Posterior vena cava (tissue), 2 donors: ENCODE results near the gene FAM237B. TPM values are rescaled to one million over a fixed set of nuclear protein-coding genes. Genes with fewer than 3 reads are reported as not detected.
"Not testable (repeated sequence)": the region's sequence is repeated elsewhere in the genome, so short reads cannot be mapped to it uniquely, and the experiment has no call there.

ENCODE experiments used
- DNase-seq: peaks from one replicate; pipeline ENCODE4 v3.0.0-alpha.2; 2020; ENCODE audit warnings: low spot score
- intact Hi-C, 2 donors: fragments of 100-400 bp; cut with DNase I; formaldehyde crosslinking; loops; one replicate each; pipeline versions ENCODE4 v1.14.1 to v1.14.2; 2022 to 2023
- long read RNA-seq, 2 donors: library from polyadenylated mRNA; unstranded; transcript quantifications; one replicate each; pipeline ENCODE4 v2.0.0, GENCODE V29; 2020 to 2021
- total RNA-seq, 2 donors: library from RNA; stranded (reverse); fragmentation: NEBNext Ultra II Directional; extraction: Animal tissue kit (Norgen Biotek cat#: 25700); gene quantifications; one replicate each; pipeline ENCODE4 v1.2.1, GENCODE V29; 2021
- donor health status: DM: yes; HTN: yes; CAD: no.
- donor health status: DM: yes; HTN: yes; CAD: no.

FAM237B gene
- not detected for total RNA-seq
- long read RNA-seq, donor 1: 0 reads
- long read RNA-seq, donor 2: 0 reads

DNA sequence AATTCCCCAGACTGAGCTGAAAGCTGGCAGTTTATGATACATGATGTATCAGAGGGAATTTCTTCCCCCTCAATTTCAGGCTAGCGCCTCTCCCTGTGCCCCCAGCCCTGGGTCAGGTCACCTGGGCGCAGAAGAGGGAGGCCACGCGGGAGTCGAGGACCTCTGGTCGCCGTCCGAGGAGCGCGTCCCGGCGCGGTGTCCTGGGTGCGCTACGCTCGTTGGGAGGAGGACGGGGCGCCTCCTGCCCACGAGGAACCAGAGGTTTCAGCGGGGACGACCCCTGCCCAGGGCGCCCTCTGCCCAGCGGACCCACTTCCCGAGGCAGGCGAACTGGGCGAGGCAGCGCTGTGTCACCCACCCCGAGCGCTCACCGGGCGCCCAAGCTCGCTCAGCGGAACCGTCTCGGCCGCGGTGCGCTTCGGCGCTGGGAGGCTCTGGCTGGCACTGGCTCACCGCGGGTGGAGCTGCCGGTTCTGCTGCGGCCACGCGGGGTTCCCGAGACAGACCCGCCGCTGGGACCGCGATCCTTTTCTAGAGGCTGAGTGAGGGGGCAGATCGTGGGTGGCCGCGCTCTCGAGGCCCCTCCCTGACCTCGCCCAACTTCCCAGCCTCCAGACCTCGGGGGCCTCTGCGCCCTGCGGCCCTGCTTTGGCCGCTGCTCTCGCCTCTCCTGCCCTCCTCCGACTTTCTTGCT is at the start of gene FAM237B:
Gene FAM237B, minus strand, starts transcription at position 504 of the 694 bp plus-strand sequence. CDS start 1,556 bp downstream, outside the sequence.
- intact Hi-C loops: no loop called here
- no peak for DNase-seq

DNA sequence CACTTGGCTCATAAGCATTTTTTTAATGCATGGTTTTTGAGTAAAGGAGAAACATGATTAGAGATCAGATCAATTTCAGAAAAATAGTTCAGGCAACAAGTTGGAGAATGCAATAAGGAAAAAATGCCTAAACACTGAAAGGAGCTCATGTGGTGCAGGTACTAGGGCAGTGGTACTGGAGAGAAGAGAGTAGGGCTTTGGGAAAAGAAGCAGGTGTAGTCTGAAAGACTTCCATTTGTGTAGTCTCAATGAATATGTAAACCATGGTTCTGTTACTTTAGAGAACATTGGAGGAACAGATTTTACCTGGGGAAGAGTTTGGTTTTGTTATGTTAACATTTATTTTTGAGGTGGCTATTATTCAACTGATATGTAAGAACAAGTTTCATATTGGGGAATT is 30.9 kb upstream of the FAM237B start:
- intact Hi-C loops: no loop called here
- no peak for DNase-seq

DNA sequence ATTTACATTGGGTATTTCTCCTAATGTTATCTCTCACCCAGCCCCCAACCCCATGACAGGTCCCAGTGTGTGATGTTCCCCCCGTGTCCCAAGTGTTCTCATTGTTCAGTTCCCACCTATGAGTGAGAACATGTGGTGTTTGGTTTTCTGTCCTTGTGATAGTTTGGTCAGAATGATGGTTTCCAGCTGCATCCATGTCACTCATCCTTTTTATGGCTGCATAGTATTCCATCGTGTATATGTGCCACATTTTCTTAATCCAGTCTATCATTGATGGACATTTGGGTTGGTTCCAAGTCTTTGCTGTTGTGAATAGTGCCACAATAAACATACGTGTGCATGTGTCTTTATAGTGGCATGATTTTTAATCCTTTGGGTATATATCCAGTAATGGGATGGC is 28.9 kb upstream of the FAM237B start:
- intact Hi-C loops, DNase-seq: not testable (repeated sequence)

DNA sequence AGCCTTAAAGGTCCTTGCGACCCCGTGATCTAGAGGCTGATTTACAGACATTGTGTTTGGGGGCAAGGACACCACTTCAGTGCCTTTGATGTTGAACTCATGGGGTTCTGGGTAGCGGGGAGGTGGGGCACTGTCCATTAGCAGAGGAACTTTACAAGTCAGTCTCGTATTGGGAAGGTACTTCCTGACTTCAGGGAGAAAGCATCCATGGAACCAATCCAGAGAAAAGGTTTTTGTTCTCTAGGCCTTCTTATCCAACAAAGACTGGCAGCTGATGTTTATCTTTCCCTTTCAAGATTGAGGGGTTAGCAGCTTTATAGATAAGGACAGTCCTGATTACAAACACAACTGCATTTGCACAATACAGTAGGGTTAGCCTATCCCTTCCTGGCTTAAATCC is 28.2 kb upstream of the FAM237B start:
- intact Hi-C loops: no loop called here
- DNase-seq: no peak

DNA sequence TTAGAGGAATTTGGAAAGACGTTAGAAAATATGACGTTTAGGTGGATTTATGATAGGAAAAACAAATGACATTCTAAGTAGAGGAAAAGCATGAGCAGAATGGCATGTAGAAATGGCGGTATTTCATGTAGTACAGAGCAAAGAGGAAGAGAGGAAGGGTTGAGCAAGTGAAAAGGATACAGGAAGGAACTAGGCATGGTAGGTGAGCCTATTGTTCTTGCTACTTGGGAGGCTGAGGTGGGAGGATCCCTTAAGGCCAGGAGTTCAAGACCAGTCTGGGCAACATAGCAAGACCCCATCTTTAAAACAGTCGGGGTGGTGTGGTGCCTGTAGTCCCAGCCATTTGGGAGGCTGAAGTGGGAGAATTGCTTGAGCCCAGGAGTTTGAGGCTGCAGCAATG is 26.7 kb upstream of the FAM237B start:
- no peak for DNase-seq
- intact Hi-C loops: no loop called here

DNA sequence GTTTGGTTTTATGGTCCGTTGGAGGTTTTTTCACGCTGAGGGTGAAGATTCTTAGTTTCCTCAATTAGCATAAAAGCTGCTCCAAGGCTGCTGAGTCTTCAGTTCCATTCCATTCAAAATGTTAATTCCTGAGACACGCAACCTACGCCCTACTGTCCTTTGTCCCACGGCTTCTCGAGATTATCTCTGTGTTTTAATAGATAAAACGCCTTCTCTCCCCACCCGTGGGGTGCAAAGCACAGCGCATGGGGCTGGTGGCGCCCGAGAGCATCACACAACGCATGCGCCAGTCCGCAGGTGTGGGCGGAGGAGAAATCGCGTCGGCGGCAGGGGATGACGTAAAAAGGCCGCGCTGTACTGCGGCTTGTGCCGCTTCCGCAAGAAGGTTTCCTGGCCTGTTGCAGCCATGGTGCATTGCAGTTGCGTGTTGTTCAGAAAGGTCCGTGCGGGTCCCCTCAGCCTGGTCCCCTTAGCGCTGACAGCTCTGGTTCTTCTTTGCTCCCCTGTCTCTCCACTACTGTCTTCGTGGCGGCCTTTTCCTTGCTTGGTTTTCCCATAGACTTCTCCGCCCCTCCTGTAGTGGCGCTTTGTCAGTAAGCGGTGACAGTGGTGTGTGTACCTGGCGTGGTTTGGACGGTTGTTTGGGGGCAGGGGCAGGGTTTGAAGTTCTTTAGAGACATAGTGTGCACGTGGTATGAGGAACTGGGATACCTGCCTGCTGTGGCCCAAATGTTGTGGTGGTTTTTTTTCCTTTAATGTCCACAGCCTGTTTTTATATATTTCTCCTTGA is 25.4 kb upstream of the FAM237B start, which contains the start of gene GTPBP10:
Gene GTPBP10, plus strand, starts transcription at position 381 of the 790 bp plus-strand sequence. Its CDS starts 26 bp downstream, at position 407.
- DNase-seq: peak; percentile 99
- intact Hi-C loops: no loop called here

DNA sequence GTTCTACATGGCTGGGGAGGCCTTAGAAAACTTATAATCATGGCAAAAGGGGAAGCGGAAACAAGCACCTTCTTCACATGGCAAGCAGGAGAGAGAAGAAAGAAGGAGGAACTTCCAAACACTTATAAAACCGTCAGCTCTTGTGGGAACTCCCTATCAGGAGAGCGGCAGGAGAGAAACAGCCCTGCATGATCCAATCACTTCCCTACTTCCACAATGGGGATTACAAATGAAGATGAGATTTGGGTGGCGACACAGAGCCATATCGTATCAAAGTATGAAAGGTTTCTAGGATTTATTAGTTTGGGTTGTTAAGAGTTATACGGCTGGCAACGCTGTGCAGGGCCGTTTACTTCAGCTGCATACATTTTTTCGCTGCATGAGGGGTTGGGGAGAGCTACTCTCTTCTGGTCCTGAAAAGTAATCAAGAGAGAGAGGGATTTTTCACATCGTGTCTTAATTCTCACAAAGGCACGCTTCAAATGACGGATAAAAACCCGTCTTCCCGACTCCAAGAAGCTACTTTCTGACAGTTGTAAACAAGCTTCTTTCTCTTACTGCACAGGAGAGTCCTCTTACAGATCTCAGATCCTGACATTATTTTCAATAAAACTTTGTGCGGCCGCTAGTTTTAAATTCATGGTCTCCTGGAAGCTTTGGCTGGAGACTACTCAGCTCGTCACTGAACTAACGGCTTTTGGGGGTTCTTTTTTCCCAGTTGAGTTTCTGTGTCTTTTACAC is 24.7 kb upstream of the FAM237B start:
- intact Hi-C loops: no loop called here
- DNase-seq: no peak

DNA sequence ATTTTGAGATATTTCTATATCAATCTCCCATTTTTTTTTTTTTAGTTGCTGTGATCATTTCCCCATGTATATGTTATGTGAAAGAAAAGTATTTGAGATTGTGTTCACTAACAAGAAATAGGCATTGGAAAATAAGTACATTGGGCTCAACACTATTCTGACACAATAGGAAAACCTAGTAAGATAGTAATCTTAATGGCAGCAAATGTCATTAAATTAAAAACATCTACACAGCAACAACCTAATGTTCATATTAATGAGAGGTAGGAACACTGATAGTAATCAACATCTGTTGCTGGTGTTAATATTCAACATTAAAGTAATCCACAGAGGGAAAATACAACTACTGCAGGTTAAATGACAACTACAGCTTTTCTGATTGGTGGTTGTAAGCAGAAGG is 23.9 kb upstream of the FAM237B start:
- DNase-seq: no peak
- intact Hi-C loops: no loop called here

DNA sequence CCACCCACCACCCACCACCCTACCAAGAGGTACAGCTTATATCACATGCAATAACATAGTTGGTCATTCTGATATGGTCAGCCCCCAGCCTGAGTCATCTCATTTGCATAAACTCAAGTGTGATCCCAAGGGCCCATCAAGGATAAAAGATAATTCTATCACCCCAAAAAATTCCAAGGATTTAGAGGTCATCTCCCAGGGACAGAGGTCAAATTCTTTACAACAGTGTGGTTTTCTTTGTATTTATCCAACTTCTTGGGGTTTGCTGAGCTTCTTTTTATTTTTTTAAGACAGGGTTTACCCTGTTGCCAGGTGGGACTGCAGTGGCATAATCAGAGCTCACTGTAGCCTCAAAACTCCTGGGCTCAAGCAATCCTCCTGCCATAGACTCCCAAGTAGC is 16.0 kb upstream of the FAM237B start:
- no peak for DNase-seq
- intact Hi-C loops: no loop called here

DNA sequence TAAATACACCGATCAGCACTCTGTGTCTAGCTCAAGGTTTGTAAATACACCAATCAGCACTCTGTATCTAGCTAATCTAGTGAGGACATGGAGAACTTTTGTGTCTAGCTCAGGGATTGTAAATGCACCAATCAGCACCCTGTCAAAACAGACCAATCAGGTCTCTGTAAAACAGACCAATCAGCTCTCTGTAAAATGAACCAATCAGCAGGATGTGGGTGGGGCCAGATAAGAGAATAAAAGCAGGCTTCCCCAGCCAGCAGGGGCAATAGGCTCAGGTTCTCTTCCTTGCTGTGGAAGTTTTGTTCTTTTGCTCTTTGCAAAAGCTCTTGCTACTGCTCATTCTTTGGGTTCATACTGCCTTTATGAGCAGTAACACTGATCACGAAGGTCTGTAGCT is 13.8 kb upstream of the FAM237B start:
- intact Hi-C loops, DNase-seq: not testable (repeated sequence)

DNA sequence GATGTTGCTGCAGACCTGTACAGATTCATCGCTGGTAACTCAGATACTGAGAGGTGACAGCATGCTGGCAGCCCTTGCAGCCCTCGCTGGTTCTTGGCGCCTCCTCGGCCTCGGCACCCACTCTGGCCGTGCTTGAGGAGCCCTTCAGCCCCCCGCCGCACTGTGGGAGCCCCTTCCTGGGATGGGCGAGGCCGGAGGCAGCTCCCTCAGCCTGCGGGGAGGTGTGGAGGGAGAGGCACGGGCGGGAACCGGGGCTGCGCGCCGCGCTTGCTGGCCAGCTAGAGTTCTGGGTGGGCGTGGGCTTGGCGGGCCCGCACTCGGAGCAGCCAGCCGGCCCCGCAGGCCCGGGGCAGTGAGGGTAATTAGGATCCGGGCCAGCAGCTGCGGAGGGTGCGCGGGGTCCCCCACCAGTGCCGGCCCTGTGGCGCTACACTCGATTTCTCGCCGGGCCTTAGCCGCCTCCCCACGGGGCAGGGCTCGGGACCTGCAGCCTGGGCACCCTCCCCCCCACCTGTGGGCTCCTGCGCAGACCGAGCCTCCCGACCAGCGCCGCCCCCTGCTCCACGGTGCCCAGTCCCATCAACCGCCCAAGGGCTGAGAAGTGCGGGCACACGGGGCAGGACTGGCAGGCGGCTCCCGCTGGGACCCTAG is 13.2 kb upstream of the FAM237B start:
- DNase-seq: no peak
- intact Hi-C loops: no loop called here

DNA sequence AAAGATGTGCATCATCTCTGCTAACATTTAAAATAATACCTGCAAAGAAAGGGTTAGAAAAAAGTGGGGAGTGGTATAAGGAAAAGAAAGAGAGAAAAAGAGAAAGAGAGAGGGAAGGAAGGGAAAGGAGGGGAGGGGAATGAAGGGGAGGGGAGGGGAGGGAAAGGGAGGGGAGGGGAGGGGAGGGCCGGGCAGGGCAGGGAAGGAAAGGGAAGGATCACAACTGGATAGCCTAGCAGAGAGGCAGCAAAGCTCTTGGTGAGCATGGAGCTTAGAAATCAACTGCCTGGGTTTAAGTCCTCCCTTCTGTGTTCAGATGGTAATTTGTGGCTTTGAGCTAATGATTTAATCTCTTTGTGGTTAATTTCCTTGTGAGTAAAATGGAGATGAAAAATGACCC is 5.4 kb upstream of the FAM237B start:
- intact Hi-C loops: no loop called here

DNA sequence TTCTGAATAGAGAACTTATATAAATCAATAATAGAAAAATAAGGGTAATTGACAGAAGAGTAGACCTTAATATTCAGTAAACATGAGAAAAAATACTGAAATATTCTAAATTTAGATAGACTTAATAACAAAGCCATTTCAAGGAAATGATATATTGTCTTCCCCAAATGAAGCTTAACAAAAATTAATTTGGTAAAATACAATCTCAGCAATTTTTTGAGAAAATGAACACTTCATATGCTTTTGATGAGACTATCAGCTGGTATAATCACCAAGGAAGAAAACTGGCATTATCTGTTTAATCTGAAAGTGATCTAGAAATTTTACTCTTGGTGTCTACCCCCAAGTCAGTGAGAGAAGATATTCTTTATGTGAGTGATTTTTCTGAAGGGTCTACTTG is 1.7 kb upstream of the FAM237B start:
- no peak for DNase-seq
- intact Hi-C loops: no loop called here

More for the DNA sequence above, 5.4 kb upstream of the FAM237B start:
- no peak for DNase-seq

DNA sequence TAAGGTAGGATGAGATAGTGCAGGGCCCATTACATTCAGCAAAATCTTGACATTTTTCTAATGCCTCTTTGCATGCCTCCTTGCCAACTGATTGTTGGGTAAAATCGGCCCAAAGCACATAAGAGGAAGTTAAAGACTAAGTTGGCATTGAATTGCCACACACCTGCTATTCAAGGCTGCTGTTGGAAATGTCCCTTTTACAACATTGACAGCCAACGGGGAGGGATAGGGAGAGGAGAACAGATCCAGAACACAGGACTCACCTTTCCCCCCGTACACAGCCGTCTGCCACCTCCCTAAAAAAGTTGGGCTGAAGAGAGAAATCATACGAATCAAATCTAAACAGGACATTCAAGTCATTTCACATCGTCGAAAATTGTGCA is 695 bp downstream of the FAM237B start:
- intact Hi-C loops: no loop called here
- DNase-seq: no peak

DNA sequence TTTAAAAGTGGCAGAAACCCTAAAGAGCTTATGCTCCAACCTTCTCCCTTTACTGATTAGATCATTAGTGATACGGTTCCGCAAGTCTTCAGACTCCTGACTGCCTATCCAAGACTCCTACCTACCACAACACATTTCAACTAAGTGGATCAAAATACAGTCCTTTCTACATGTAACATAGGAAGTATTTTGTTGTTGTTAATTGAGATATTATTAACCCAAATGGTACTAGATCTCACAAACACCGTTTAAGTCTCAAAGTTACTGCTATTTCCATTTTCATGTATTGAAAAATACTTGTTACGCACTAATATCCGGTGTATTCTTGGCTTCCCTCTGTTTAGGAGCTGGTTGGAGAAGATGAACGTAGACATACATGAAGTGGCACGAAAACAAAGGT is 1.1 kb downstream of the FAM237B start:
- DNase-seq: no peak
- intact Hi-C loops: no loop called here

DNA sequence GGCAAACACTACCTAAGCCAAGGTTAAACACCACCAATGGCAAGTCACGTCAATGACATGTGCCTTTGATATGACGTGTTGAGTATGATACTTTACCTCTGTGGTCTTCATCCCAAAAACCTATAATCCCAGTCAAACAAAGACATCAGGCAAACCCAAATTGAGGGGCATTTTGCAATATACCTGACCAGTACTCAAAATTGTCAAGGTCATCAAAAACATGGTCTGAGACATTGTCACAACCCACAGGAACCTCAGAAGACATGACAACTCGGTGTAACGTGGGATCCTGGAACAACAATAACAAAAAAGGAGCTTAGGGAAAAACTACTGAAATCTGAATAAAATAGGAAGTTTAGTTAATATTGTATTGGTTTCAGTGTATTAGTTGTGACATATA is 7.2 kb downstream of the FAM237B start:
- intact Hi-C loops: no loop called here

DNA sequence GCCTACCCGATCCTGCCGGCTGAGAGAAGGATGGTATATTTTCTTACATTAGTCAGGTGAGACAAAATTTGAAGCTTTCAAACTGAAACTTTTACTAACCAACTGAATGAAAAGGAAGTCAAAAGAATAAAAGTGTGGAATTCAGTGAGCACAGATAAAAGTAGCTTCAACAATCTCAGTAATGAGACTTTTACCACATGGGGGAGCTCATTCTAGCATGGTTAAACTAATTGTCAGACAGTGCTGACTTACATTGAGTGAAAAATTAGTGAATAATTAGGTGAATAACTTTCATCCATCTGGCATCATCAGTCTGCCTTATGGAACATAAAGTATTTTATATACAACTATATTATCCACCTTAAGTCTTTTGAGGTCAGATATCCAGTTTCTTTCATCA is 8.4 kb downstream of the FAM237B start:
- DNase-seq: no peak
- intact Hi-C loops: no loop called here

More for the DNA sequence above, 7.2 kb downstream of the FAM237B start:
- no peak for DNase-seq

DNA sequence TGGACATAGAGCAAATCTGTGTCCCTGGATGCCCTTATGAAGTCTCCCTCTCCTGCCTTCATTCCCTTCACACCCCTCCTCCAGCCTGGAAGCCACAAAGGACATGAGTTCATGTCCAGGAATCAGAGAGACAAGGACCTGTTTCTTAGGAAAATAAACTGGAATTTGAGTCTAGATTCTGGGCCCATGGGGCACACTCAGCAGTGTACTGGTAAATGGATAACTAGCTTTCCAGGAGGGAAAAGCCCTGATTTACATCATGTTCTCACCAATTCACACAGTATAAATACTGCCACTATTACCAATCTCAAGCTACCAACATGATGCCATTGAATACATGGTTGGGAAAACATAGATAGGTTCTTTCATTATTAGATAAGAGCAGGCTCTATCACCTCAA is 9.9 kb downstream of the FAM237B start:
- DNase-seq: no peak

DNA sequence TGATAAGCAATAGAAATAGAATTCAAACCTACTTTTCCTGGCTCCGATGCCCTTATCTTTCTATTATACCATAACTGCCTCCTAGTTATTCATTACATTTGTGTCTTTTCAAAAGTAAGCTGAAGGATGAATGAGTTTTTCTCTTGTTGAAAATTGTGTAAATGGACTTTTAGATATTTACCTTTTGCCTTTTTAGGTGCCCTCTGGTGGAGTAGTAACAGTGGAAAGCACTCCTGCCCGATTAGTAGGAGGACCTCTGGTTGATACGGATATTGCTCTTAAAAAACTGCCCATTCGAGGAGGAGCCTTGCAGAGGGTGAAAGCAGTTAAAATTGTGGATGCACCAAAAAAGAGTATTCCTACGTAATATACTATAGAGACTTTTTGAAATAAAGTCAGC is 11.2 kb downstream of the FAM237B start:
- no peak for DNase-seq
- intact Hi-C loops: no loop called here

More for the DNA sequence above, 9.9 kb downstream of the FAM237B start:
- intact Hi-C loops: no loop called here

DNA sequence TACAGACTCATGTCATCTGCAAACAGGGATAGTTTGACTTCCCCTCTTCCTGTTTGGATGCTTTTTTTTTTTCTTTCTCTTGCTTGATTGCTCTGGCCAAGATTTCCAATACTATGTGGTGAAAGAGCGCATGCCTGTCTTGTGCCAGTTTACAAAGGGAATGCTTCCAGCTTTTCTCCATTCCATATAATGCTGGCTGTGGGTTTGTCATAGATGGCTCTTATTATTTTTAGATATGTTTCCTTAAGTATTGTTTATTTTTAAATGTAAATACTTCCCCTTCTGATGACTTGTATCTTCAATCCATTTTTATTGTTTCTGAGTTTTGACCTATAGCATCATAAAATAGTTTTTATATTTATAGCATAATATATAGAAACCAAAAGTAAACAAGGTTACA is 17.9 kb downstream of the FAM237B start:
- intact Hi-C loops: no loop called here
- DNase-seq: no peak
